Fibroblast of skin of left quadriceps (primary cell): ENCODE results near the gene FBXO41.

Source experiments
- DNase-seq, 2 experiments: peaks; one replicate each; pipeline ENCODE4 v3.0.0-alpha.2; 2013; ENCODE audit warnings: low read depth in 2 of 2

The FBXO41 gene

GRCh38 chr2:73284296-73285158 is at the start of gene FBXO41:
Gene FBXO41 (minus strand): TSS chr2:73284478. CDS start chr2:73269630, 14,848 bp downstream.
- no peak for DNase-seq

- DNase-seq, result no peak
Measured at GRCh38 chr2:73334045-73334444, 49.8 kb upstream of the FBXO41 start.

GRCh38 chr2:73333564-73333963 is 49.3 kb upstream of the FBXO41 start:
- DNase-seq, result no peak

GRCh38 chr2:73324126-73324725 is 39.9 kb upstream of the FBXO41 start:
- DNase-seq, result no peak

- no peak for DNase-seq
Measured at GRCh38 chr2:73323551-73323950, 39.3 kb upstream of the FBXO41 start.

- no peak for DNase-seq
Measured at GRCh38 chr2:73314441-73314840, 30.2 kb upstream of the FBXO41 start.

- DNase-seq, result no peak
Measured at GRCh38 chr2:73307720-73308119, 23.4 kb upstream of the FBXO41 start.

GRCh38 chr2:73301636-73302035 is 17.4 kb upstream of the FBXO41 start:
- DNase-seq, result no peak

- no peak for DNase-seq
Measured at GRCh38 chr2:73300926-73301325, 16.6 kb upstream of the FBXO41 start.

GRCh38 chr2:73297586-73297985 is 13.3 kb upstream of the FBXO41 start:
- no peak for DNase-seq

GRCh38 chr2:73297151-73297559 is 12.9 kb upstream of the FBXO41 start:
- DNase-seq, result no peak

- no peak for DNase-seq
Measured at GRCh38 chr2:73295751-73296400, 11.6 kb upstream of the FBXO41 start.

- no peak for DNase-seq
Measured at GRCh38 chr2:73294239-73294638, 10.0 kb upstream of the FBXO41 start.

GRCh38 chr2:73293534-73294171 is 9.4 kb upstream of the FBXO41 start, which contains the start of gene EGR4:
Gene EGR4 (minus strand): TSS chr2:73293548. CDS start chr2:73293317, 231 bp downstream.
- no peak for DNase-seq

- no peak for DNase-seq
Measured at GRCh38 chr2:73292906-73293533, 8.7 kb upstream of the FBXO41 start.

- DNase-seq, result no peak
Measured at GRCh38 chr2:73292316-73292905, 8.1 kb upstream of the FBXO41 start.

- DNase-seq, result no peak
Measured at GRCh38 chr2:73291461-73292315, 7.4 kb upstream of the FBXO41 start.

- DNase-seq, result peak; percentile 15 to 19
Measured at GRCh38 chr2:73291093-73291460, 6.8 kb upstream of the FBXO41 start.

GRCh38 chr2:73290049-73290839 is 6.0 kb upstream of the FBXO41 start:
- DNase-seq, result no peak

- no peak for DNase-seq
Measured at GRCh38 chr2:73289304-73289703, 5.0 kb upstream of the FBXO41 start.
